CD4-positive, alpha-beta T cell treated with Interleukin-15 for 1 hour (primary cell): ENCODE data around the gene LZTR1.
"Not testable (repeated sequence)": the region's sequence is repeated elsewhere in the genome, so short reads cannot be mapped to it uniquely, and the experiment has no call there.

Experiments
- DNase-seq: peaks from one replicate; pipeline ENCODE4 v3.0.0-alpha.2; 2020

The LZTR1 gene

GRCh38 chr22:21018314-21018713, 36.2 kb downstream of the LZTR1 start:
- no peak for DNase-seq

GRCh38 chr22:21020802-21021429, 38.8 kb downstream of the LZTR1 start:
- DNase-seq = no peak

- no peak for DNase-seq
Observed at GRCh38 chr22:21022507-21022906, 40.4 kb downstream of the LZTR1 start.

GRCh38 chr22:21022955-21023614, 41.0 kb downstream of the LZTR1 start:
- no peak for DNase-seq

GRCh38 chr22:21025266-21025665, 43.2 kb downstream of the LZTR1 start:
- DNase-seq = no peak

- DNase-seq = no peak
Observed at GRCh38 chr22:21025763-21026755, 44.0 kb downstream of the LZTR1 start.

GRCh38 chr22:21026783-21027692, 44.9 kb downstream of the LZTR1 start:
- no peak for DNase-seq

GRCh38 chr22:21028277-21029251, 46.5 kb downstream of the LZTR1 start:
- DNase-seq = no peak

- DNase-seq = no peak
Observed at GRCh38 chr22:21029486-21030025, 47.5 kb downstream of the LZTR1 start.

GRCh38 chr22:21030032-21030431, 47.9 kb downstream of the LZTR1 start:
- DNase-seq = no peak

GRCh38 chr22:21030621-21031544, 48.8 kb downstream of the LZTR1 start:
- DNase-seq = no peak

GRCh38 chr22:21031545-21032036, 49.5 kb downstream of the LZTR1 start:
- DNase-seq = no peak

GRCh38 chr22:21032037-21032867, 50.2 kb downstream of the LZTR1 start, which contains the start of gene SLC7A4:
TSS of gene SLC7A4 (minus strand) at chr22:21032561. CDS start at chr22:21031812, 749 bp downstream.
- no peak for DNase-seq

- DNase-seq = no peak
Observed at GRCh38 chr22:21032868-21033688, 51.0 kb downstream of the LZTR1 start.

- DNase-seq = no peak
Observed at GRCh38 chr22:21033895-21034294, 51.8 kb downstream of the LZTR1 start.

GRCh38 chr22:21034989-21035388, 52.9 kb downstream of the LZTR1 start:
- DNase-seq = no peak

- no peak for DNase-seq
Observed at GRCh38 chr22:21038405-21038804, 56.3 kb downstream of the LZTR1 start.

- DNase-seq = not testable (repeated sequence)
Observed at GRCh38 chr22:21039158-21039557, 57.1 kb downstream of the LZTR1 start.
